Ectodermal cell (in vitro differentiated cells): ENCODE results near the gene GSTM4.

Experiments
- H3K27ac ChIP-seq: 2 replicates; pipeline ENCODE4 v1.7.0; 2013; ENCODE audit warnings: mild to moderate bottlenecking, low read depth, low read length; ENCODE audit not compliant: insufficient read depth, poor library complexity, severe bottlenecking
- H3K27me3 ChIP-seq: 2 replicates; pipeline ENCODE4 v1.7.0; 2013; ENCODE audit warnings: mild to moderate bottlenecking, low read length; ENCODE audit not compliant: insufficient read depth, control insufficient read depth, poor library complexity, severe bottlenecking
- H3K36me3 ChIP-seq: one replicate; pipeline ENCODE4 v1.7.0; 2013; ENCODE audit warnings: low read length; ENCODE audit not compliant: control insufficient read depth, insufficient read depth
- H3K4me1 ChIP-seq: one replicate; pipeline ENCODE4 v1.7.0; 2013; ENCODE audit warnings: low read length; ENCODE audit not compliant: control insufficient read depth, insufficient read depth
- H3K4me3 ChIP-seq: 2 replicates; pipeline ENCODE4 v1.7.0; 2013; ENCODE audit warnings: low read depth, low read length, control low read depth; ENCODE audit not compliant: insufficient read depth
- H3K9me3 ChIP-seq: 2 replicates; pipeline ENCODE4 v1.7.0; 2013; ENCODE audit warnings: mild to moderate bottlenecking, low read length, moderate library complexity; ENCODE audit not compliant: control insufficient read depth
- WGBS, 2 experiments: methylation state at CpG; one replicate each; pipeline ENCODE4 v1.1.7; 2013; ENCODE audit warnings: missing lambda C conversion rate in 2 of 2; 5-methylcytosine and 5-hydroxymethylcytosine counted together

The GSTM4 gene

DNA sequence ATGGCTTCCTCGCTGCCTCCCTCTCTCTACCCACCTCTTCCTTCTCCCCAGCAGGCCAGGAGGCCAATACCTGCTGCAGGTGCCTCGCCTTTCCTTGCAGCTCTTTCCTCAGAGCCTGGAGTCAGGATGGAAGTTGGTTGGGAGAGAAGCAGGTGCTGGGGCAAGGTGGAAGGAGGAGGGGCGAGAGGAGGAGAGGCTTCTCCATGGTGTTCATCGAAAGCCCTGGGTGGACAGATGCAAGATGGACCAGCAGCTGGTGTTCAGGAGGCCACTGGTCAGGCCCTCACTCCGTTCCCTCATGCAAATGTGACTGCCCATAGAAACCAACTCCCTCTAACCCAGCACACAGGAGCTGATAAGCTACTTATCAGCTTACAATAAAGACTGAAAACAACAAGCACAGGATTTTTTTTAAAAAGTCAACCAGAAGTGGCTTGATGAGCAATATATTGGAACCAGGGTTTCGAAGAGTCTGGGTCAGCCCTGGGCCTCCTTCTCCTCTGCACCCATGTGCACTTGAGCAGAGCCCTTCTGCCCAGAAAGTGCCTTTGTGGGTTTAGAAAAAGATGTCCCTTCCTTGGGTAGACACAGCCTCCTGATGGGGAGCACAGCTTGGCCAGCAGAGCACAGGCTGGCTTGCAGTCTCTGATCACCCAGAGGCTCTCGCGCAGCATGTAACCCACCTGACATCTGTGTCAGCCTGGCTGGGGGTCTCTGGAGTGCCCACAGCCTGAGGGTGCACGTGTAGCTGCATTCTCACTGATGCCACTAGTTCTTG is 16.6 kb upstream of the GSTM4 start:
- H3K9me3 ChIP-seq = no peaks in the 10 kb centered on the region
- peaks cover 8% of the 10 kb centered on the region for H3K27me3 ChIP-seq
- 90 to 91% methylated on average over 9 of the region's 9 CpGs for WGBS, 2 experiments
- H3K4me1 ChIP-seq = peaks cover 19% of the 10 kb centered on the region
- no peak overlapping the region for H3K4me3 ChIP-seq
- no peak overlapping the region for H3K27ac ChIP-seq
- no peaks in the 10 kb centered on the region for H3K36me3 ChIP-seq

DNA sequence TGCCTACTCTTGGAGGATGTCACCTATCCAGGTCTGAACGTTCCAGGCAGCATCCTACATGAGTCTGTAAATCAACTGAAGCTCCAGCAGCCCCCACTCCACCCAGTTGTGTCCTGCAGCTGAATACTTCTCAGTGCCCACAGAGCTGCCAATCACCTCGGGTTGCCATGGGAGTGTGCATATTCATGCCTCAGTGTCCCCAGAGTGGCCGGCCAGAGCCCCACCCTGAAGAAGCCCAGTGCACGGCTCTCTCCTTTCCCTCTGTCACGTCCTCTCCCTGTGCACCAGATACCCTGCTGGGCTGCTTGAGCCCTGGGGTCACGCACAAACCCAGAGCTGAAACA is 16.1 kb upstream of the GSTM4 start:
- H3K36me3 ChIP-seq = no peaks in the 10 kb centered on the region
- H3K27me3 ChIP-seq = peaks cover 8% of the 10 kb centered on the region
- no peaks in the 10 kb centered on the region for H3K9me3 ChIP-seq
- no peak overlapping the region for H3K4me3 ChIP-seq
- peaks cover 19% of the 10 kb centered on the region for H3K4me1 ChIP-seq
- 63 to 66% methylated on average over 6 of the region's 6 CpGs for WGBS, 2 experiments
- no peak overlapping the region for H3K27ac ChIP-seq

DNA sequence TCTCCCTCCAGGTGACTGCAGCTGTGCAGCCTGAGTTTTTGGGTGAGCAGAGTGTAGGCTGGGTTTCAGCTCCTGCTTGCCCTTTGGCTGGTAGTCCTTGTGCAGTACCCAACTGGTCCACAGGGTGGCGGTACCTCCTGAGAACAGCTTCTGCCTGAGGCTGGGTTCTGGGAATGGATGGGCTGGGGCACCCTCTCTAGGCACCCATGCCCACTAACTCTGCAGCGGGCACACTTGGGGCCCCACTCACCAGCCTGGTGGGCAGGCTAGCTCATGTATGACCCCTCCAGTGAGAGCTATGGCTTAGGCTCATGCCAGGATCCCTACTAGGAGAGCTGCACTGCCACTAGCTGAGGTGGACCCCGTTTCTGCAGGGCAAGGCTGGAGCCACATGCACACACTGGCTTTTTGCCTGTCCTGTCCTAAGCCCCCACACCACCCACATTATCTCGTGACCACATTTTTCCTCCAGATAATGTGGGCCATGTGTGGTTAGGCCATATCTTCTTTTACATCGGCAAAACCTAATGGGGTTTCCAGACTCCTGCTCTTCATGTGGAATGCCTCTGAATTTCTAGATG is 15.5 kb upstream of the GSTM4 start:
- Histone ChIP-seq H3K27me3 (peaks cover 8% of the 10 kb centered on the region), H3K36me3 (no peaks in the 10 kb centered on the region), H3K4me1 (peaks cover 19% of the 10 kb centered on the region), H3K4me3 (no peak overlapping the region), H3K27ac (no peak overlapping the region), H3K9me3 (no peaks in the 10 kb centered on the region)
- 42 to 44% methylated on average over 5 of the region's 5 CpGs for WGBS, 2 experiments

DNA sequence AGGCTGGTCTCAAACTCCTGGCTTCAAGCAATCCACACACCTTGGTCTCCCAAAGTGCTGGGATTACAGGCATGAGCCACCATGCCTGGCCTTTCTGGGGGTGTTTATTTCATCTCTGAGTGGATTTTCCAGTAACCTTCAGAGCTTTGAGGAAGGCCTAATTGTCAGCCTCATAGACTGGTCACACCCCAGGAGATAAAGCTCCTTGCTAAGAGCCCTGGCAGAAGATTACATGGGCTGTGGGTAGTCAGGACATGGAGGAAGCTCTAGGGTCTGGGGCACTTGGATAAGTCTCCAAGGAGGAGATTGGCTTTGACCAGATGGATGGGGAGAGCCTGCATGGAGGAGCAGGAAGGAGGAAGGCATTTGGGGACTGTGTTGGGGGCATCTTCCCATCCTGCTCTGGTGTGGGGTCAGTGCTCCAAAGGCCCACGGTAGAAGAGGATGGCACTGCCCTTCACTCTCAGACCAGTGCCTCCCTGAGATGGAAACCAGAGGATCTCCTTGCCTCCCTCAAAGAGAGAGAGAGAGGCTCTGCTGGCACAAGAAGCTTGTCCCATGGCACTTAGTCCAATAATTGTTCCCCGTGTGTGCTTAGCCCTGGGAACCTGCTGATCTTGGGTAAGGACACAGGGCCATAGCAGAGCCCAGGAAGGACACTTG is 14.7 kb upstream of the GSTM4 start:
- H3K36me3 ChIP-seq = no peaks in the 10 kb centered on the region
- peaks cover 15% of the 10 kb centered on the region for H3K4me1 ChIP-seq
- 83 to 86% methylated on average over 2 of the region's 2 CpGs for WGBS, 2 experiments
- no peak overlapping the region for H3K27ac ChIP-seq
- H3K4me3 ChIP-seq = no peak overlapping the region
- peaks cover 8% of the 10 kb centered on the region for H3K27me3 ChIP-seq
- H3K9me3 ChIP-seq = no peaks in the 10 kb centered on the region

DNA sequence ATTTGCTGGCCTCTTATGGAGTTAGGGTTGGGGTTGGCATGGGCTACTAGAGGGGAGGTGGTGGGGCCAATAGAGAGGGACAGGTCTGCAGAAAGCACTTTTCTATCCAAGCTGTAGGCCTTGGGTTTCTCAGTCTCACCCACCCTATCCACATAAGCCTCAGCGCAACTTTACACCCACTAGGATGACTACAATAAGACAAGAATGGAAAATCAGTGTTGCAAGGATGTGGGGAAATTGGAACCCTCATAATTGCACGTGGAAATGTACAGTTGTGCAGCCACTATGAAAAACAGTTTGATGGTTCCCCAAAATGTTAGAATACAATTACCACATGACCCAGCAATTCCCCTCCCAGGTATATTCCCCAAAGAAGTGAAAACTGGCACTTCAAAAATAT is 14.0 kb upstream of the GSTM4 start:
- Histone ChIP-seq H3K27me3 (peaks cover 8% of the 10 kb centered on the region), H3K4me1 (peaks cover 9% of the 10 kb centered on the region), H3K27ac (no peak overlapping the region), H3K36me3 (no peaks in the 10 kb centered on the region), H3K9me3 (no peaks in the 10 kb centered on the region), H3K4me3 (no peak overlapping the region)
- WGBS, 2 experiments = 60 to 88% methylated on average over 1 to 2 of the region's 2 CpGs

DNA sequence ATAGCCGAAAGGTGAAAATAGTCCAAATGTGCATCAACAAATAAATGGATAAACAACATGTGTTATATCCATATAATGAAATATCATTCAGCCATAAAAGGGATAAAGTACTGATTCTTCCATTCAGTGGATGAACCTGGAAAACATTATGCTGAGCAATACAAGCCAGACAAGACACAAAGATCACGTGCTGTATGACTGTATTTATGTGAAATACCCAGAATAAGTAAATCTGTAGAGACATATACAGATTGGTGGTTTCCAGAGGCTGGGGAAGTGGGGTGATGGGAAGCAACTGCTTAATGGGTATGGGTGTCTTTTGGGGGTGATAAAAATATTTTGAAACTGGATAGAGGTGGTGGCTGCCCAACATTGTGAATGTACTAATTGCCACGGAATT is 13.3 kb upstream of the GSTM4 start:
- H3K4me1 ChIP-seq = peaks cover 9% of the 10 kb centered on the region
- H3K9me3 ChIP-seq = no peaks in the 10 kb centered on the region
- no peaks in the 10 kb centered on the region for H3K36me3 ChIP-seq
- no peak overlapping the region for H3K27ac ChIP-seq
- peaks cover 8% of the 10 kb centered on the region for H3K27me3 ChIP-seq
- 74 to 87% methylated on average over 2 of the region's 3 CpGs for WGBS, 2 experiments
- H3K4me3 ChIP-seq = no peak overlapping the region

DNA sequence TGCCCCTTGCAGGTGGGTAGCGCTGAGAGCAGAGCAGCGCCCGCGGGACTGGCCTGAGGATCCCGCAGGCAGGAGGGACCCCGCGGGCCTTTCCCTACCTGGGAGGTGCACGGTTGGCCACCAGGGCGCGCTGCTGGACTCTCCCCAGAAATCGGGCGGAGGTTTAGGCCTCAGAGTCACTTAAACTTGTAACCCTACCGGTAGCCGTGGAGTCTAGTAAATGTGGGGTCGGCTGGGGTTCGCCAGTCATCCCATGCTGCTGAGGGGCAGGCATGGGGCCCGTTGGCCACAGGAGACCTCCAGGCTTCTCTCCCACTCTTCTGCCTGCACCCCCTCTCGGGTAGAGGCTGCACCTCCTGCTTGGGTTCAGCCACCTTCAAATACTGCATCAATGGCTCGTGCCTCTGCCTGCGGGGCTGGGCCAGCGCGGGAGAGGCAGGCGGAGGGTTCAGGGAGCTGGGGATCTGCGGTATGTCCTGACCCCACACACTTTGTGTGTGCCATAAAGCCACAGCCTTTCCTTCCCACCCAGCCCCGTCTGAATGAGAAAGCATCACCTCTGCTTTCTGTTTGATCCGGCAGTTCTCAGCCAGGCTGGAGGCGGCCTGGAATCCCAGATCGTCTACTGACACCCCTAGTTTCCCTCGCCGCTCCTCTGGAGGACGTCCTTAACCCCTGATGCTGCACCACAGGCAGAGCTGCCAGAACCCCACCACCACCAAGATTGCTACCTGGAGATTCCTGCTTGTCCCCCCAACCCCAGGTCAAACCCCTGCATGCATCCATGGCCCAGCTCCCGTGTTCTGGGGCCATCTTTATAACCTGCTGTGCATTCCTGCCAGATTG is 12.3 kb upstream of the GSTM4 start:
- peaks cover 8% of the 10 kb centered on the region for H3K27me3 ChIP-seq
- H3K36me3 ChIP-seq = no peaks in the 10 kb centered on the region
- no peaks in the 10 kb centered on the region for H3K9me3 ChIP-seq
- no peak overlapping the region for H3K27ac ChIP-seq
- H3K4me1 ChIP-seq = peaks cover 9% of the 10 kb centered on the region
- WGBS, 2 experiments = 46% methylated on average over 32 of the region's 32 CpGs
- no peak overlapping the region for H3K4me3 ChIP-seq

DNA sequence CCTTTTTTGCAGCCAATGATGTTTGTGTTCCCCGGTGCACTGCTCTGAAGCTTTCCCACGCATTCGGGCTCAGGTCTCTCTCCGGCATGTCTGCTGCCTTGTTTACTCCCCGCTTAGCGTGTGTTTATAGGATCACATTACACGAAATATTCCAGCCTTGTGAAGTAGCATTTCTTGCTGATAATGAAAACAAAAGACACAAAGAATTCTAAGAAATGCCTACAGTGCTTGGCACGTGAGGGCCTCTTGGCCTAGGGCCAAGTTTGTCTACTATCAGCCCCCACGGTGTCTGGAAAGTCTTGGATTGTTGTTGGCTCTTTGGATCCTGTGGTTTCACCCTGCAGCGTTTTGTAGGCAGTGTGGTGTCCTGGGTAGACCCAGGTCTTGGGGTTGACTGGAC is 11.2 kb upstream of the GSTM4 start:
- Histone ChIP-seq H3K27me3 (peaks cover 8% of the 10 kb centered on the region), H3K9me3 (no peaks in the 10 kb centered on the region), H3K4me1 (peaks cover 5% of the 10 kb centered on the region), H3K36me3 (no peaks in the 10 kb centered on the region), H3K4me3 (no peak overlapping the region), H3K27ac (no peak overlapping the region)
- WGBS, 2 experiments = 90% methylated on average over 10 of the region's 10 CpGs

DNA sequence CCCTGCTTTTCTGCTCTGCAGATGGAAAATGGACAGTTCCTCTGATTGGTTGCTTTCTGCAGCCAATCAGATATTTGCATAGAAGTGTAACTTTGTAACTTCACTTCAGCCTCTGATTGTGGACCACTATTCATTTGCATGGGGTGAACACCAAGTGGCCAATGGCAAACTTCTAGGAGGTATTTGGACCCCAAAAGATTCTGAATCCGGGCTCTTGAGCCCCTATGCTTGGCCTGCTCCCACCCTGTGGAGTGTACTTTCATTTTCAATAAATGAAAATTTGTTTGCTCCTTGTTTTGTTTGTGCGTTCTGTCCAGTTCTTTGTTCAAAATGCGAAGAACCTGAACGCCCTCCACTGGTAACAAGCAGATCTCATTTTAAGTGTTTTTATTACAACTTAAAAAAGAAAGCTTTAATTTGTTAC is 6.4 kb upstream of the GSTM4 start:
- 94 to 97% methylated on average over 1 to 4 of the region's 4 CpGs for WGBS, 2 experiments
- Histone ChIP-seq H3K4me1 (no peaks in the 10 kb centered on the region), H3K27ac (no peak overlapping the region), H3K27me3 (peaks cover 21% of the 10 kb centered on the region), H3K4me3 (no peak overlapping the region), H3K9me3 (no peaks in the 10 kb centered on the region), H3K36me3 (no peaks in the 10 kb centered on the region)

DNA sequence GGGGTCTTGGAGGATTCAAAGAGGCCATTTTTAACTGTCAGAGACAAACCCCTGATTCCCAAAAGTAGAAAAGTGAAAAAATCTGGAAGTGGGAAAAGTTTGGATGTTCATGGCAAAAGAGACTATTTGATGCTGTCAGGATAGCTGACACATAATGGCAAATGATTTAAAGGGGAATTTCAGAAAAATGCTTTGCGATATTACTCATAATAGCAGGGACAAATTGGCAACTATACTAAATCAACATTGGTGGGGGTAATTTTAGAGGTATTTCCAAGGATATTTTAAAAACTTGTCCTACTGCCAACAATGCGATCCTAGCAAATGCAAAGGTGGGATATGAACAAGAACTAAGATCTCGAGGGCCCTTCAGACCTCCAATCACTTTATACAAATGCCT is 5.3 kb upstream of the GSTM4 start:
- no peak overlapping the region for H3K4me3 ChIP-seq
- H3K27ac ChIP-seq = no peak overlapping the region
- no peaks in the 10 kb centered on the region for H3K36me3 ChIP-seq
- H3K27me3 ChIP-seq = peaks cover 32% of the 10 kb centered on the region
- WGBS, 2 experiments = 85 to 88% methylated on average over 3 of the region's 3 CpGs
- H3K4me1 ChIP-seq = no peaks in the 10 kb centered on the region
- no peaks in the 10 kb centered on the region for H3K9me3 ChIP-seq
